CD4-positive, CD25-positive, alpha-beta regulatory T cell (primary cell): ENCODE measurements around the gene ATP5PD. TPM values are rescaled to one million over a fixed set of nuclear protein-coding genes. Genes with fewer than 3 reads are reported as not detected.

Source experiments
- ATAC-seq, 2 donors: fragments of 150-1000 bp; cut with Tn5 transposase; one replicate each; pipeline ENCODE4 v1.10.0; 2021; ENCODE audit warnings: low read depth in 2 of 2, moderate number of reproducible peaks in 2 of 2, moderate library complexity in 1 of 2
- DNase-seq, 3 donors: peaks; one replicate each; pipeline versions ENCODE4 v3.0.0 to v3.0.0-alpha.2; 2012 to 2022; ENCODE audit warnings: mixed read lengths in 1 of 3
- H3K27ac ChIP-seq: one replicate; pipeline ENCODE4 v1.7.0; 2013; ENCODE audit warnings: mild to moderate bottlenecking, low read length; ENCODE audit not compliant: insufficient read depth, poor library complexity, severe bottlenecking
- H3K27me3 ChIP-seq: one replicate; pipeline ENCODE4 v1.7.0; 2013; ENCODE audit warnings: low read length; ENCODE audit not compliant: control insufficient read depth, insufficient read depth
- H3K36me3 ChIP-seq: one replicate; pipeline ENCODE4 v1.7.0; 2013; ENCODE audit warnings: mild to moderate bottlenecking, low read length, moderate library complexity; ENCODE audit not compliant: control insufficient read depth, insufficient read depth
- H3K4me1 ChIP-seq: 2 replicates; pipeline ENCODE4 v1.7.0; 2013; ENCODE audit warnings: mild to moderate bottlenecking, low read length; ENCODE audit not compliant: insufficient read depth, control insufficient read depth, poor library complexity, severe bottlenecking
- H3K4me3 ChIP-seq: one replicate; pipeline ENCODE4 v1.7.0; 2013; ENCODE audit warnings: low read depth, mild to moderate bottlenecking, low read length, moderate library complexity
- H3K9me3 ChIP-seq, 2 experiments: 1 replicate in 1 of 2; 2 replicates in 1 of 2; pipeline ENCODE4 v1.7.0; 2013; ENCODE audit warnings: low read length in 2 of 2, mild to moderate bottlenecking in 1 of 2, moderate library complexity in 1 of 2; ENCODE audit not compliant: control insufficient read depth in 2 of 2
- H3K27ac Mint-ChIP-seq, 3 donors: one replicate each; pipeline ENCODE4 v1.8.0; 2020 to 2022; ENCODE audit warnings: mild to moderate bottlenecking in 3 of 3, mixed read lengths in 3 of 3, moderate library complexity in 2 of 3
- H3K27me3 Mint-ChIP-seq: one replicate; pipeline ENCODE4 v1.8.0; 2022; ENCODE audit warnings: mild to moderate bottlenecking, mixed read lengths
- H3K36me3 Mint-ChIP-seq: one replicate; pipeline ENCODE4 v1.8.0; 2020; ENCODE audit warnings: mixed read lengths
- H3K4me1 Mint-ChIP-seq, 4 donors: one replicate each; pipeline ENCODE4 v1.8.0; 2020 to 2022; ENCODE audit warnings: mixed read lengths in 4 of 4, mild to moderate bottlenecking in 1 of 4
- H3K4me3 Mint-ChIP-seq, 4 donors: one replicate each; pipeline ENCODE4 v1.8.0; 2020 to 2022; ENCODE audit warnings: mild to moderate bottlenecking in 4 of 4, mixed read lengths in 4 of 4, moderate library complexity in 3 of 4
- H3K9me3 Mint-ChIP-seq, 7 donors: one replicate each; pipeline ENCODE4 v1.8.0; 2020 to 2022; ENCODE audit warnings: mixed read lengths in 7 of 7, mild to moderate bottlenecking in 3 of 7, moderate library complexity in 2 of 7
- polyA plus RNA-seq, 4 donors: library from polyadenylated mRNA; unstranded; fragments of 300-500 nt; fragmentation: Illumina TruSeq; gene quantifications; one replicate each; pipeline ENCODE4 v1.2.3, GENCODE V29; 2021
- total RNA-seq: library from RNA; stranded (reverse); gene quantifications from one replicate; pipeline ENCODE4 v1.2.3, GENCODE V29; 2022

The ATP5PD gene
- total RNA-seq (139 TPM), polyA plus RNA-seq (100 to 1,000 TPM; 410 to 536 (median 467) TPM)

DNA sequence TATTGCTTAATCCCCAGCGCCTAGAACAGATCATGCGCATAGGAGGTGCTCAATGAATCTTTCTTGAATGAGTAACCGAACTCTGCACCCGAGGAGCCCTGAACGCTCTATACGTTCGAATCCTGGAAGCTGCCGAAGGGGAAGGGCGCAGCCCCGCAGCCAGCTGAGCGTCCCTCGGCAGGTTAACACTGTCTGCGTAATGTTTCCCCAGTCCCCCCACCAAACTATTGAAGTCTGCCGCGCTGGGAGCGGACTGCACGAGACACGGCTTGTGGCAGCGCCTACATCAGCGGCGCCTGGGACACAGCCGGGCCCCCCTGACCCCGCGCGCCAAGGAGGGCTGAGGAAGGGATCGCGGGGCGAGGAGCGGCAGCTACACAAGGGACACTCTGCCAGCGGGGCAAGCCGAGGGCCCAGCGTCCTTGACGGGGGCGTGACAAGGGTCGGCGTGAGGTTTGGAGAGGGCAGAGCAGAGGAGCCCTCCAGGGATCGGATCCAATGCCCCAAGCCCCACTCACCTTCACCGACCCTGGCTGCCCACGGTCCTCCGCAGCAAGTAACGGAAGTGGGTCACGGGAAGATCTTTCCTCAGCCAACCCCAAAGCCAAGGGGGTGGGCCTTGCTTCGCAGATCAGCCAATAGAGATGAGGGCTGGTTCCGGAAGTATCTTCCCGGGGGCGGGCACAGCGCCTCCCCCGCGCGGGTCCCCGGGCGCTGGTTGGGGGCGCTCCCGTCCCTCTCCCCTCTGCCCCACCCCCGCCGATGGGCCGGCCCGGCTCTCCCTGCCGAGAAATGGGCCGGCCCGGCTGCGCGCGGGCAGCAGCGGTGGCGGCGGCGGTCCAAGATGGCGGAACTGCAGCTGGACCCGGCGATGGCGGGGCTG is at the start of gene ATP5PD, which contains the start of gene KCTD2:
Gene ATP5PD (minus strand): TSS at position 563 of the 883 bp plus-strand sequence. CDS start 4,319 bp downstream, outside the sequence.
Gene KCTD2 (plus strand): TSS at position 819 of the 883 bp plus-strand sequence. CDS start 26 bp downstream, at position 845.
- no peaks in the 10 kb centered on the region for H3K27me3 ChIP-seq
- H3K27me3 Mint-ChIP-seq: peaks cover 4% of the 10 kb centered on the region
- H3K36me3 Mint-ChIP-seq: peaks cover 15% of the 10 kb centered on the region
- DNase-seq (peak; percentile 94 to 97 (median 94)), ATAC-seq (peak; percentile 96 to 97)
- peak within 1 kb of the TSS; percentile 84 for H3K27ac ChIP-seq
- H3K4me1 Mint-ChIP-seq: peaks cover 17 to 62% (median 41%) of the 10 kb centered on the region in 4 donors
- peak within 1 kb of the TSS; percentile 95 to 99 (median 98) for H3K4me3 Mint-ChIP-seq
- H3K9me3 Mint-ChIP-seq: no peaks in the 10 kb centered on the region
- H3K4me3 ChIP-seq: peak within 1 kb of the TSS; percentile 83
- peaks cover 11% of the 10 kb centered on the region for H3K36me3 ChIP-seq
- peaks cover 25% of the 10 kb centered on the region for H3K4me1 ChIP-seq
- no peaks in the 10 kb centered on the region for H3K9me3 ChIP-seq
- peak within 1 kb of the TSS; percentile 98 to 99 (median 98) for H3K27ac Mint-ChIP-seq

- peaks cover 3% of the 10 kb centered on the region for H3K36me3 Mint-ChIP-seq
- Histone ChIP-seq H3K36me3 (no peaks in the 10 kb centered on the region), H3K27ac (no peak overlapping the region), H3K9me3 (no peaks in the 10 kb centered on the region), H3K4me3 (no peak overlapping the region), H3K4me1 (no peaks in the 10 kb centered on the region), H3K27me3 (no peaks in the 10 kb centered on the region)
- peaks cover 0 to 1% (median 0%) of the 10 kb centered on the region in 7 donors for H3K9me3 Mint-ChIP-seq
- no peak for DNase-seq
- ATAC-seq: peak; percentile 11 to 20
- no peak overlapping the region for H3K27ac Mint-ChIP-seq
- peaks cover 0 to 7% (median 3%) of the 10 kb centered on the region in 4 donors for H3K4me1 Mint-ChIP-seq
- H3K4me3 Mint-ChIP-seq: no peak overlapping the region
- H3K27me3 Mint-ChIP-seq: no peaks in the 10 kb centered on the region
Observed at GRCh38 chr17:75096082-75096625, 49.4 kb upstream of the ATP5PD start.

DNA sequence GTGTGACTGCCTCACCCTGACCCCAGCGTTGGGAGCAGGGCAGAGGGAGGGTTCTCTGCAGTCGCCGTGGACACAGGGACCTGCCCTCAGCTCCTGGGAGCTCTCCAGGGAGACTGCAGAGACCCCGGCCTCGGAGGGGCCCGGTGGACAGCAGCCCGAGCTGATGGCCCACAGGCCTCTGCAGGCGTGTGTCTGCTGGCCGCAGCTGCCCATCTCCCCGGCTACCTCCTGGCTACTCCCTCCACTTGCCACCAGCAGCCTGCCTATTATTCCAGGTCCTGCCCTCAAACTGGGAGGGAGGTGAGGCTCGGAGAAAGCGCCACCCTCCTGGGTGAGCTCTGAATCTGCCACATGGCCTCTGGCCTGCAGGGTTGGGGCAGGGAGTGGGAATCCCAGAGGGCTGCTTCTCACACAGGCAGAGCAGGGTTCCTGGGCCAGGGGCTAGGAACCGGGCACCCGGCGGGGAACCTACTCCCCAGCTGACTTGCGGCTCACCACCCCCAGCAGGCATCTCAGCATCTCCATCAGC is 48.2 kb upstream of the ATP5PD start:
- Mint-ChIP-seq H3K27ac (no peak overlapping the region), H3K9me3 (peaks cover 0 to 1% (median 0%) of the 10 kb centered on the region in 7 donors), H3K4me1 (peaks cover 0 to 12% (median 9%) of the 10 kb centered on the region in 4 donors), H3K36me3 (peaks cover 3% of the 10 kb centered on the region), H3K4me3 (no peak overlapping the region), H3K27me3 (no peaks in the 10 kb centered on the region)
- Histone ChIP-seq H3K4me3 (no peak overlapping the region), H3K36me3 (no peaks in the 10 kb centered on the region), H3K4me1 (no peaks in the 10 kb centered on the region), H3K27ac (no peak overlapping the region), H3K27me3 (no peaks in the 10 kb centered on the region), H3K9me3 (no peaks in the 10 kb centered on the region)
- ATAC-seq (no peak), DNase-seq (no peak)

GRCh38 chr17:75093548-75094158 is 46.9 kb upstream of the ATP5PD start:
- Mint-ChIP-seq H3K27ac (no peak overlapping the region), H3K27me3 (no peaks in the 10 kb centered on the region), H3K4me1 (peaks cover 0 to 25% (median 9%) of the 10 kb centered on the region in 4 donors), H3K9me3 (peaks cover 0 to 1% (median 0%) of the 10 kb centered on the region in 7 donors), H3K36me3 (no peaks in the 10 kb centered on the region), H3K4me3 (no peak overlapping the region)
- Histone ChIP-seq H3K36me3 (no peaks in the 10 kb centered on the region), H3K4me3 (no peak overlapping the region), H3K27me3 (no peaks in the 10 kb centered on the region), H3K27ac (no peak overlapping the region), H3K4me1 (peaks cover 10% of the 10 kb centered on the region), H3K9me3 (no peaks in the 10 kb centered on the region)
- ATAC-seq: no peak
- no peak for DNase-seq

DNA sequence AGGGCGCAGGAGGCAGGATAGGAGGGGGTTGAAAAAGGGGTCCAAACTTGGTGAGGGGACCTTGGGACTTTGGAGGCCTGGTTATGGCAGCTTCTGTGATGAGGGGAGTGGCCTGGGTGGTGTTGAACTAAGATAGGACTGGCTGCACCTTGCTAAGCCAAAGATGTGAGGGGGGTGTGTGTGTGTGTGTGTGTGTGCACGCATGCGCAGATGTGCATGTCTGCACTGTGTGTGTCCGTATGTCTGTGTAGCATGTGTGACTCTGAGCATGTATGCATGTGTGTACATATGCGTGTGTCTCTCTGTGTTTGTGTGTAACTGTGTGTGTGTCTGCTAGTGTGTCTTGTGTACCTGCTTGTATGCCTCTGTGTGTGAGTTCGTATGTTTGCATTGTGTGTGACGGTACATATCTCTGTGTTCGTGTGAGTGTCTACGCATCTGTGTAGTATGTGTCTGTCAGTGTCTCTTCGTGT is 45.1 kb upstream of the ATP5PD start:
- H3K36me3 ChIP-seq: no peaks in the 10 kb centered on the region
- no peak overlapping the region for H3K4me3 ChIP-seq
- peaks cover 24% of the 10 kb centered on the region for H3K4me1 ChIP-seq
- no peaks in the 10 kb centered on the region for H3K9me3 ChIP-seq
- Mint-ChIP-seq H3K36me3 (no peaks in the 10 kb centered on the region), H3K27me3 (no peaks in the 10 kb centered on the region), H3K9me3 (no peaks in the 10 kb centered on the region), H3K4me1 (peaks cover 0 to 36% (median 11%) of the 10 kb centered on the region in 4 donors), H3K4me3 (peak overlapping the region in 3 of 4 donors; percentile 20 to 58 (median 49)), H3K27ac (no peak overlapping the region)
- H3K27me3 ChIP-seq: no peaks in the 10 kb centered on the region
- H3K27ac ChIP-seq: no peak overlapping the region
- DNase-seq: no peak
- ATAC-seq: no peak

DNA sequence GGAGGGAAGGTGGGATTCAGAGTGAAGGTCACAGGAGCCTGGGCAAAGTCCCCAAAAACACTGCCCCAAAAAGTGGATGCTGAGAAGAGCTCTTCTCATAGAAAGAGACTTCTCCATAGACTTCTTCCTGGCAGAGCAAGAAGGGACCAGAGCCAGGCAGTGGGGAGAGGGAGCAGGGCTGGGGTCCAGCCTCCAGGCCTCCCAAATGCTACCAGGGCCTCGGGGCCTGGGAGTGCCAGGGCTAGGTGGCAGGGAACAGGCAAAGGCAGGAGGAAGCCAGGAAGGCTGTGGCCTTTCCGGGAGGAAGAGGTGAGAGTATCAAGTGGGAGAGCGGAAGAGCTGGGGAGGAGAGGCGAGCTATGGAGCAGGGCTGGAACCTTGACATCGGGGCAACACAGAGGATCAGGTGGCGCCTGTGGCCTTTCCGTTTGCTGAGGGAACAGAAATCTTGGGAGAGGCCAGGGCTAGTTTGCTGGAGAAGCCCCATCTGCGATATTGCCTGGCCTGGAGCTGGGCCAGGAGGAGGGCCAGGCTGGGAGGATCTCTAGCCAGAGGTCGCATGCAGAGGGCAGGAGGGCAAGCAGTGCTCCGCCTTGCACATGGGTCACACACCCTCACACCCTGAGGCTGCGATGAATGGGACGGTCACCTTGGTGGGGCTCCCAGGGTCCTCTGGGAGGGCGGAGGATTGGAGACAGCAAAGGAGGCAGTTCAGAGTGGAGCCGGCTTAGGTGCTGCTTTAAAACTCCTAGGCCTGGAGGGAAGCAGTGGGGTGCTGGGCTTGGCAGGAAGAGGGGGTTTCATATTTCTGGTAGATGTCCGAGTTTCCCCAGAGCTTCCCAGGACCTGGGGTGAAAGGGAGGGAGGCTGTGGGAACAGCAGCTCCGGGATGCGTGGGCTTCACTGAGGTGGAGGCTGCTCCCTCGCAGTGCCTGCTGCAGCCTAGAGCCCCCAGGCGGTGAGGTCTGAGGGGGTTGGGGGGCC is 44.4 kb upstream of the ATP5PD start:
- Mint-ChIP-seq H3K27ac (peak overlapping the region in 1 of 3 donors; percentile 51), H3K27me3 (no peaks in the 10 kb centered on the region), H3K4me3 (peak overlapping the region in 2 of 4 donors; percentile 25 to 35), H3K9me3 (no peaks in the 10 kb centered on the region), H3K4me1 (peaks cover 0 to 42% (median 13%) of the 10 kb centered on the region in 4 donors), H3K36me3 (no peaks in the 10 kb centered on the region)
- Histone ChIP-seq H3K27ac (no peak overlapping the region), H3K4me1 (peaks cover 24% of the 10 kb centered on the region), H3K9me3 (no peaks in the 10 kb centered on the region), H3K36me3 (no peaks in the 10 kb centered on the region), H3K4me3 (no peak overlapping the region), H3K27me3 (no peaks in the 10 kb centered on the region)
- ATAC-seq (no peak), DNase-seq (no peak)
